ENCODE results near the gene HBEGF.
A peak's percentile ranks its signal among the peaks of the same experiment; 100 is the strongest.

HBEGF gene

DNA sequence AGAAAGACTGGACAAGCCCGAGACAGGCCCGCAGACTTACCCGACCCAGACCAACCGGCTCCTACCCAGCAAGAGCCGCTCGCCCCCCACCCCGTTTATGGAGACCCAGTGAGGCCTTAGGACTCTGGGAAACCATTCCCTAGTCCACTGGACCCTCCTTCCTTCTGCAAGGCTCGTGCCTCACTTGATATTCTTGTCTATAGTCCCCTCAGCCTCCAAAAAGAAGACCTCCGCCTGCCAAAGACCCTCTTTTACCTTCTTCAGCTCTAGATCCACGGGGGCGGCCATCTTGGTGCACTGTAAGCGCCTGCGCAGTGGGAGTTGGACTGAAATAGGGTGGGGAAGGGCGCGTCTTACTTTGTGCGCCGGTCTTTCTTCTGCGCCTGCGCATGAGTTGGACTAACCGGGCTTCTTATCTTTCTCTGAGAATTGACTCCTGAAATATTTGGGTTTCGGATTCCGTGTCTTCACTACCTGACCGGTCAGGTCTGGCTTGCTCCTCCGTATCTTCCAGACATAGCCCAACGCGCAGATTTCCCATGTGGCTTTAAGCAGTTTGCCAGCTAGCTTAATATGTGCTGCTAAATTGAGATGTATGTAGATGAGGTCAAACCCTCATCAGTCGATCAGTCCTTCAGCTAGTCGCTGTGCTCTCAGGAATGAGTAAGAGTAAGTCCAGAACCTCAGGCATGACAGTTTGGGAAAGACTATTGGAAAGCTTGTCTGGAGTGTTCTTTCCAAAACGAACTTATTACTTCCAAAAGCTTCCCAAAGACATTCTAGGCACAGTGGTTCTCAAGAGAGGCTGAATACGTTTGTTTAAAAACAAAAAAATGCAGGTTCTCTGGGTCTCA lies 43.4 kb downstream of the HBEGF start, which contains the start of gene PFDN1:
TSS of gene PFDN1 (minus strand) at position 316 of the 854 bp plus-strand sequence. CDS start at position 288, 28 bp downstream.
- DNase-seq (ENCODE audit: low spot score) = peak; percentile 93

- no peak for DNase-seq (ENCODE audit: low spot score)
Observed at GRCh38 chr5:140301136-140301535, 45.3 kb downstream of the HBEGF start.

GRCh38 chr5:140299056-140299455 lies 47.3 kb downstream of the HBEGF start:
- DNase-seq (ENCODE audit: low spot score) = no peak

- no peak for DNase-seq (ENCODE audit: low spot score)
Observed at GRCh38 chr5:140298183-140298601, 48.2 kb downstream of the HBEGF start.

DNA sequence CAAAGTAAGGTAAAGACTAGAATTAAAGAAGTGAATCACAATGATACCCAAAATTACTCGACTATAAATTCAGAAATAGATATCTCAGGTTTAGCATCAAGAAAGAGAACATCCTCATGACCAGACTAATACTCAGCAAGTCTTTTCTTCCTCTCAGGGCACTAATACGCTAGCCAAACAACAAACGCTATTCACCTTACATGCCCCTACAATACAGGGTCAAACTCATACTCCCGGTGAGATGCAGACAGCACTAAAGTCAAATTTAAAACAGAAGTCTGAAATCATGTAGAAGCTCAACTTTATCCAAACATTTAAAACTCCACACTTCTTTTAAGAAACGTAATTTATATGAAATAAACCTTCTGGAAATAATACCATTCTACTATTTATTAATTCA lies 49.1 kb downstream of the HBEGF start:
- no peak for DNase-seq (ENCODE audit: low spot score)

GRCh38 chr5:140296289-140296688 lies 50.1 kb downstream of the HBEGF start:
- no peak for DNase-seq (ENCODE audit: low spot score)

GRCh38 chr5:140295414-140295813 lies 51.0 kb downstream of the HBEGF start:
- peak; percentile 12 for DNase-seq (ENCODE audit: low spot score)

DNA sequence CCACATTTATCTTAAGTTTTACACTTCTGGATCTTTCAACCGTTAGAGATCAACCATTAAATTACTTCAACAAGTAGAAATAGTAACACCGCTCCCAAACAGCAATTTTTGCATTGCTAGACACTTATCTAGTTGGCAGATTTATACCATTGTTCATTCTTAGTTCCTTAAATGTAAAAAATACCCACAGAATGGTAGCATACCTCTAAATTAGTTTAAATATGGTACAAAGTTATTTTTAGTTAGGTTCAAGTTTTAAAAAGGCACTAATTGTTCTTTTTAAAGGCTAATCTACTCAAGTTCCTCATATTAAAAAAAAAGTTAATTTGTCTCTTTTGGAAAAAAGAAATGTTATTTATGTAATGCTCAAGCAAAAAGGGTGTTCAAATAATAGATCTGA lies 51.6 kb downstream of the HBEGF start:
- DNase-seq (ENCODE audit: low spot score) = no peak

DNA sequence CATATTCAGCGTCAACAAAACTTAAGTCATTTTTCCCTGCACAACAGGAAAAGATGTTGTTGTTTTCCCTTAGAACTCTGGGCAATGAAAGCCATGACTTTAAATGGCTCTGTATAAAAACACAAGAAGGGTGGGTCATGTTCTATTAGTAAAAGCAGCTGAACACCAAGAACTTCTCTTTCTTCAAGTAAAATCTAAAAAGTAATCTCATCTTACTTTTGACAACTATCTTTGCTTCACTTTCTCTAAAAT lies 52.6 kb downstream of the HBEGF start:
- DNase-seq (ENCODE audit: low spot score) = no peak

DNA sequence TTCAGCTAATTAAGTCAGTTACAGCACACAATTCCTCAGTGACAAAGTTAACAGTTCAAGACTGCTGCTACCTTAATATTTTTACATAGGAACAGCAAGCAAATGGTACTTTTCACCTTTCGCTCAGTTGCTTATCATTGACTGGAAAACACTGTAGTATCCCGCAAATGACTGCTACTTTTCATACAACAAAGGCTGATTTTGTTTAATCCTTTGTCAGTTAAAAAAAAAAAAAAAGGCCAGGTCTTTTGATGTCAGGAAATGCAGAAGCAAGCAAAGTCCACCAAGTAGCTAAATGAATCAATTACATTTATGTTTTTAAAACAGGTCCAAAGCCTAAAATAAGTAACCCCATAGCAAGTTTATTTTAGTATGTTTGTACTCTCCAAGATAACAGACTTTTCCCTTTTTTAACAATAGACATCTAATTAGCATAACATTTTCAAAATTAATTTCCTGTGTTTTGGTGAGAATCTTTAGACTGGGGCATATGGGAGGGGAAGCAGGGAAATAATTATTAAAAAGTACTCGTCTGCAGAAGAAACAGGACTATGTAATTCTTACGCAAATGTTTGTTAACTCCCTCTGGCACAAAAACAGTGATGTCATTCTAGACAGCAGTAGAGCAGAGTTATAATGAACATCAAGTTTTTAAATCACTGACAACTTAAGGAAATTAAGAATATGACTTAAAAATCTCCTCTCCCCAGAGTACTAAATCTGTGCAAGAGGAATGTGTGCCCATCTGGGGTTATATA lies 53.1 kb downstream of the HBEGF start:
- DNase-seq (ENCODE audit: low spot score) = no peak

DNA sequence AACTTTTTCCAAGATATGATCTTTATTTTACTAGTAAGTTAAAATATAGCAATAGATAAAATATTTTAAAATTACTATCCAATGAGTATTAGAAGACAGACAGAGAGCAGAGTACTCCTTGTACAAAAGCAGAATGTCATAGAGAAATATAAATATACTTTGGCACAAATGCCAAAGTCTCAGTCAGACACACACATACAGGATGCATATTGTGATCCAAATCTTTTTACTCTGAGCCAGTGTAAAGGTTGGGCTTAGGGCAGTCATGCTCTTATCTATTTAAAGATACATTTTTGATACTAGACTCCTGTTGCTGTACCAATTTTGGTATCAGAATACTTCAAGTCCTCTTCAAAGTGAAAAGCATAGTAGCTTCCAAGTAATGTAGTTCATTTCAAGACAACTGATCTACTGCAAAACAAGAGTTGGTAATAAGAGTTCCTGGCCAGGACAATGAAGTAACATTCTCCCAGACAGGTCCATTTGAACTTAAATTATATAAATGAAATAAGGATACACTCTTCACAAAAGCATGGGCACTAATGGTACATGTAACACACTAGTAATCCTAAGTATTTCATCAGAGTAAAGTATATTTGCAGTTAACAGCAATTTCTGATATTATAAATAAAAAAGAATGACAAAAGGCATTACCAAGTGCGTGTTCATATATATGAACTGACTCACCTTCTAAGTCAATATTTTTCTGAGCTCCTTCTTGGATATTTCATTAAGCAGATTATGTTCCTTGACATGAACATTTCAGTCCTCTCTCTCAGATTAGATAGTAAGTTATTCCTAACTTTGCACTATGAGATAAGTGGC lies 54.0 kb downstream of the HBEGF start:
- DNase-seq (ENCODE audit: low spot score) = no peak

GRCh38 chr5:140287801-140288521 lies 58.4 kb downstream of the HBEGF start:
- no peak for DNase-seq (ENCODE audit: low spot score)

GRCh38 chr5:140286424-140286823 lies 60.0 kb downstream of the HBEGF start:
- no peak for DNase-seq (ENCODE audit: low spot score)

GRCh38 chr5:140284013-140284412 lies 62.4 kb downstream of the HBEGF start:
- no peak for DNase-seq (ENCODE audit: low spot score)

All from CD4-positive, alpha-beta T cell treated with Interleukin-15 for 4 hours (primary cell).